OCI-LY1 (cell line): ENCODE measurements around the gene RNU6-9.

Source experiments
- H2AFZ ChIP-seq: fragments of 200-600 bp; sonication (generic), shearing (Covaris generic); 2 replicates; pipeline ENCODE4 v1.6.0; 2014; ENCODE audit warnings: antibody characterized with exemption, mild to moderate bottlenecking, low read length
- H3F3A ChIP-seq: fragments of 200-600 bp; sonication (generic), shearing (Covaris generic); 2 replicates; pipeline ENCODE4 v1.6.0; 2014; ENCODE audit warnings: mild to moderate bottlenecking, antibody characterized with exemption, low read length, moderate library complexity; ENCODE audit not compliant: insufficient read depth
- H3K27ac ChIP-seq: fragments of 200-600 bp; sonication (generic); 2 replicates; pipeline ENCODE4 v1.5.1; 2014; ENCODE audit warnings: low read length, mixed run types, mild to moderate bottlenecking, low read depth; ENCODE audit not compliant: poor library complexity, severe bottlenecking
- H3K27me3 ChIP-seq: fragments of 200-600 bp; sonication (generic); 2 replicates; pipeline ENCODE4 v1.6.0; 2014; ENCODE audit warnings: antibody characterized with exemption, mild to moderate bottlenecking, low read length, moderate library complexity; ENCODE audit not compliant: insufficient read depth
- H3K36me3 ChIP-seq: fragments of 200-600 bp; sonication (generic); 2 replicates; pipeline ENCODE4 v1.6.1; 2014; ENCODE audit warnings: mild to moderate bottlenecking, antibody characterized with exemption, low read length, moderate library complexity, mixed read lengths; ENCODE audit not compliant: insufficient read depth
- H3K4me1 ChIP-seq: fragments of 200-600 bp; sonication (generic); 2 replicates; pipeline ENCODE4 v1.5.1; 2014; ENCODE audit warnings: mild to moderate bottlenecking, low read length, moderate library complexity; ENCODE audit not compliant: insufficient read depth, severe bottlenecking
- H3K4me2 ChIP-seq: fragments of 200-600 bp; sonication (generic), shearing (Covaris generic); 2 replicates; pipeline ENCODE4 v1.6.1; 2014; ENCODE audit warnings: low read length
- H3K4me3 ChIP-seq: fragments of 200-600 bp; sonication (generic); 2 replicates; pipeline ENCODE4 v1.5.1; 2014; ENCODE audit warnings: low read length, low read depth, mild to moderate bottlenecking, mixed read lengths; ENCODE audit not compliant: poor library complexity, severe bottlenecking
- H3K79me2 ChIP-seq: fragments of 200-600 bp; shearing (Covaris generic); 2 replicates; pipeline ENCODE4 v1.6.1; 2016; ENCODE audit warnings: mixed run types, low read length, mixed read lengths; ENCODE audit not compliant: insufficient read depth
- H3K9ac ChIP-seq: fragments of 200-600 bp; sonication (generic), shearing (Covaris generic); 2 replicates; pipeline ENCODE4 v1.6.1; 2014; ENCODE audit warnings: mild to moderate bottlenecking, low read length, mixed read lengths
- H3K9me2 ChIP-seq: fragments of 200-600 bp; sonication (generic), shearing (Covaris generic); 2 replicates; pipeline ENCODE4 v1.6.1; 2014; ENCODE audit warnings: low read depth, mild to moderate bottlenecking, low read length, mixed read lengths
- H3K9me3 ChIP-seq: fragments of 200-600 bp; shearing (Covaris generic); 2 replicates; pipeline ENCODE4 v1.6.1; 2014; ENCODE audit warnings: low read length, mixed read lengths
- H4K20me1 ChIP-seq: fragments of 200-600 bp; sonication (generic), shearing (Covaris generic); 2 replicates; pipeline ENCODE4 v1.6.0; 2016; ENCODE audit warnings: mild to moderate bottlenecking, low read length; ENCODE audit not compliant: insufficient read depth
- EZH2 ChIP-seq: fragments of 200-600 bp; sonication (generic), shearing (Covaris generic); IDR thresholded peaks from 2 replicates; pipeline ENCODE4 v1.8.0; 2017; ENCODE audit warnings: borderline replicate concordance, mixed run types, mild to moderate bottlenecking, antibody characterized with exemption, low read length, moderate library complexity, mixed read lengths
- TF ChIP-seq, protein P1 (sequence below): fragments of 200-600 bp; sonication (generic), shearing (Covaris generic); IDR thresholded peaks from 2 replicates; pipeline ENCODE4 v1.5.1; 2017; ENCODE audit warnings: mild to moderate bottlenecking, antibody characterized with exemption, low read length, moderate library complexity, mixed read lengths

The RNU6-9 gene

GRCh38 chr19:850221-850978 lies 42.9 kb upstream of the RNU6-9 start:
- Histone ChIP-seq H3K27me3 (no peaks in the 10 kb centered on the region; the same call in 1 of the 2 replicates), H3F3A (no peaks in the 10 kb centered on the region), H4K20me1 (no peaks in the 10 kb centered on the region), H2AFZ (no peak overlapping the region), H3K4me1 (no peaks in the 10 kb centered on the region), H3K9ac (no peak overlapping the region), H3K27ac (no peak overlapping the region), H3K9me2 (no peaks in the 10 kb centered on the region), H3K9me3 (no peaks in the 10 kb centered on the region), H3K4me3 (no peak overlapping the region), H3K79me2 (no peaks in the 10 kb centered on the region), H3K4me2 (no peak overlapping the region), H3K36me3 (no peaks in the 10 kb centered on the region)
- TF ChIP-seq, protein P1, sequence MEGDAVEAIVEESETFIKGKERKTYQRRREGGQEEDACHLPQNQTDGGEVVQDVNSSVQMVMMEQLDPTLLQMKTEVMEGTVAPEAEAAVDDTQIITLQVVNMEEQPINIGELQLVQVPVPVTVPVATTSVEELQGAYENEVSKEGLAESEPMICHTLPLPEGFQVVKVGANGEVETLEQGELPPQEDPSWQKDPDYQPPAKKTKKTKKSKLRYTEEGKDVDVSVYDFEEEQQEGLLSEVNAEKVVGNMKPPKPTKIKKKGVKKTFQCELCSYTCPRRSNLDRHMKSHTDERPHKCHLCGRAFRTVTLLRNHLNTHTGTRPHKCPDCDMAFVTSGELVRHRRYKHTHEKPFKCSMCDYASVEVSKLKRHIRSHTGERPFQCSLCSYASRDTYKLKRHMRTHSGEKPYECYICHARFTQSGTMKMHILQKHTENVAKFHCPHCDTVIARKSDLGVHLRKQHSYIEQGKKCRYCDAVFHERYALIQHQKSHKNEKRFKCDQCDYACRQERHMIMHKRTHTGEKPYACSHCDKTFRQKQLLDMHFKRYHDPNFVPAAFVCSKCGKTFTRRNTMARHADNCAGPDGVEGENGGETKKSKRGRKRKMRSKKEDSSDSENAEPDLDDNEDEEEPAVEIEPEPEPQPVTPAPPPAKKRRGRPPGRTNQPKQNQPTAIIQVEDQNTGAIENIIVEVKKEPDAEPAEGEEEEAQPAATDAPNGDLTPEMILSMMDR = no peak
- no peak for TF ChIP-seq EZH2

GRCh38 chr19:850979-851335 lies 42.3 kb upstream of the RNU6-9 start:
- no peaks in the 10 kb centered on the region for H3K9me2 ChIP-seq
- no peaks in the 10 kb centered on the region for H3K36me3 ChIP-seq
- no peaks in the 10 kb centered on the region; the same call in 1 of the 2 replicates for H3K27me3 ChIP-seq
- H3K4me2 ChIP-seq = no peak overlapping the region
- no peak overlapping the region for H3K4me3 ChIP-seq
- H3K4me1 ChIP-seq = no peaks in the 10 kb centered on the region
- H3K9ac ChIP-seq = no peak overlapping the region
- no peaks in the 10 kb centered on the region for H4K20me1 ChIP-seq
- H3F3A ChIP-seq = no peaks in the 10 kb centered on the region
- H2AFZ ChIP-seq = no peak overlapping the region
- no peak for TF ChIP-seq EZH2
- TF ChIP-seq, protein P1 = no peak
- H3K79me2 ChIP-seq = no peaks in the 10 kb centered on the region
- H3K27ac ChIP-seq = no peak overlapping the region
- no peaks in the 10 kb centered on the region for H3K9me3 ChIP-seq

GRCh38 chr19:852136-853013 lies 40.9 kb upstream of the RNU6-9 start, which contains the start of gene ELANE:
Gene ELANE, plus strand, starts transcription at chr19:852303. Its CDS starts 26 bp downstream, at chr19:852329.
- H4K20me1 ChIP-seq = no peaks in the 10 kb centered on the region
- H3K27me3 ChIP-seq = no peaks in the 10 kb centered on the region; the same call in 1 of the 2 replicates
- H3K36me3 ChIP-seq = no peaks in the 10 kb centered on the region
- no peak within 1 kb of the TSS for H3K4me2 ChIP-seq
- no peaks in the 10 kb centered on the region for H3K9me3 ChIP-seq
- no peaks in the 10 kb centered on the region for H3K4me1 ChIP-seq
- no peak within 1 kb of the TSS for H3K9ac ChIP-seq
- H3K79me2 ChIP-seq = no peaks in the 10 kb centered on the region
- H3K4me3 ChIP-seq = no peak within 1 kb of the TSS
- no peak within 1 kb of the TSS for H3K27ac ChIP-seq
- H3F3A ChIP-seq = no peaks in the 10 kb centered on the region
- no peak for TF ChIP-seq EZH2
- TF ChIP-seq, protein P1 = no peak
- H3K9me2 ChIP-seq = no peaks in the 10 kb centered on the region
- H2AFZ ChIP-seq = no peak within 1 kb of the TSS
